GM19452 (cell line): ENCODE results near the gene LTBP3.
"Not testable (repeated sequence)": the region's sequence is repeated elsewhere in the genome, so short reads cannot be mapped to it uniquely, and the experiment has no call there.

Experiments
- ATAC-seq: cut with Tn5 transposase; IDR thresholded peaks from one replicate; pipeline ENCODE4 v1.9.1; 2021; ENCODE audit not compliant: unreplicated experiment

Gene LTBP3

DNA sequence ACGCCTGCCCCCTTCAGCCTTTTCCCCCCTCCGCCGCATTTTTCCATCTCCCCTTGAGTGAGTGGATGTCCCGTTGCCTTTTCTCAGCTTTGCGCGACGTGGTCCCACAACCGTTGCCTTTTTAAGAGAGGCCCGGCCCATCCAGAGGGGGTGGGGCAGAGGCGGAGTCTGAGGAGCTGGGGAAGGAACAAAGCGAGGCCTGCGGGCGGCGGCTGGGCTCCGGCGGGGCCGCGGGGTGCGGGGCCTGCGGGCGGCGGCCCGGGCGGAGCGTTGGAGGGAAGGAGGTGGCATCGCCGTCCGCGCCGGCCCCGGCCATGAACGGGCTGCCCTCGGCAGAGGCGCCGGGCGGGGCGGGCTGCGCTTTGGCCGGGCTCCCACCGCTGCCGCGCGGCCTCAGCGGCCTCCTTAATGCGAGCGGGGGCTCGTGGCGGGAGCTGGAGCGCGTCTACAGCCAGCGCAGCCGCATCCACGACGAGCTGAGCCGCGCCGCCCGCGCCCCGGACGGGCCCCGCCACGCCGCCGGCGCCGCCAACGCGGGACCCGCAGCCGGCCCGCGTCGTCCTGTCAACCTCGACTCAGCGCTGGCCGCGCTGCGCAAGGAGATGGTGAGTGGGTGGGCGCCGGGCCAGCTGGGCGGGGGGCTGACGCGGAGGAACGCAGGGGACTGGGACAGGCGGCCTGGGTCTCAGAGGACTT lies 14.3 kb upstream of the LTBP3 start, which contains the start of gene FAM89B:
Gene FAM89B, plus strand, starts transcription at position 183 of the 696 bp plus-strand sequence. Its CDS starts 132 bp downstream, at position 315.
- no peak for ATAC-seq

DNA sequence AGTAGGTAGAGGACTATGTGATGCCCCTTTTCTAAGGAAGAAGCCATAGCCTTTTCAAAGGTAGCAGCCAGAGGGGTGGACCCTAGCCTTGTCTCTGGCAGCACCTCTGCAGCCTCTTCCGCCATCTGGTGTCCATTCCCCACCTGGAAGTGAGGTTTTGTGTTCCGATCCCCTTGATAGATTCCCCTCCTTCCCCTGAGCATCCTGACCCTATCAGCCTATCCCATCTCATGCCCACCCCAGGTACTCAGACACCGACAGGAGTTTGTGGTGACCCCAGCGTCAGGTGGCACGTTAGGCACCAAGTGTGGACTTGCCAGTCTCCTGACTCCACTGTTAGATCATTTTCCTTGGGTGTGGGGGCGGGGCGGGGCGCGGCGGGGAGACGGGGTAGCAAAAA lies 13.8 kb upstream of the LTBP3 start:
- no peak for ATAC-seq

DNA sequence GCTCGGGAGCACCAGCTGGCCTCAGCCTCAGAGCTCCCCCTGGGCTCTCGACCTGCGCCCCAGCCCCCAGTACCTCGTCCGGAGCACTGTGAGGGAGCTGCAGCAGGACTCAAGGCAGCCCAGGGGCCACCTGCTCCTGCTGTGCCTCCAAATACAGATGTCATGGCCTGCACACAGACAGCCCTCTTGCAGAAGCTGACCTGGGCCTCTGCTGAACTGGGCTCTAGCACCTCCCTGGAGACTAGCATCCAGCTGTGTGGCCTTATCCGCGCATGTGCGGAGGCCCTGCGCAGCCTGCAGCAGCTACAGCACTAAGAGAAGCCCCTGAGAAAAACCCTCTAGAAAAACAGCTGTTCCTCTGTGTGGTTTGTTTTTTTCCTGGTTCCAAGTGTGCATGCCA lies 13.3 kb upstream of the LTBP3 start:
- ATAC-seq, result no peak

DNA sequence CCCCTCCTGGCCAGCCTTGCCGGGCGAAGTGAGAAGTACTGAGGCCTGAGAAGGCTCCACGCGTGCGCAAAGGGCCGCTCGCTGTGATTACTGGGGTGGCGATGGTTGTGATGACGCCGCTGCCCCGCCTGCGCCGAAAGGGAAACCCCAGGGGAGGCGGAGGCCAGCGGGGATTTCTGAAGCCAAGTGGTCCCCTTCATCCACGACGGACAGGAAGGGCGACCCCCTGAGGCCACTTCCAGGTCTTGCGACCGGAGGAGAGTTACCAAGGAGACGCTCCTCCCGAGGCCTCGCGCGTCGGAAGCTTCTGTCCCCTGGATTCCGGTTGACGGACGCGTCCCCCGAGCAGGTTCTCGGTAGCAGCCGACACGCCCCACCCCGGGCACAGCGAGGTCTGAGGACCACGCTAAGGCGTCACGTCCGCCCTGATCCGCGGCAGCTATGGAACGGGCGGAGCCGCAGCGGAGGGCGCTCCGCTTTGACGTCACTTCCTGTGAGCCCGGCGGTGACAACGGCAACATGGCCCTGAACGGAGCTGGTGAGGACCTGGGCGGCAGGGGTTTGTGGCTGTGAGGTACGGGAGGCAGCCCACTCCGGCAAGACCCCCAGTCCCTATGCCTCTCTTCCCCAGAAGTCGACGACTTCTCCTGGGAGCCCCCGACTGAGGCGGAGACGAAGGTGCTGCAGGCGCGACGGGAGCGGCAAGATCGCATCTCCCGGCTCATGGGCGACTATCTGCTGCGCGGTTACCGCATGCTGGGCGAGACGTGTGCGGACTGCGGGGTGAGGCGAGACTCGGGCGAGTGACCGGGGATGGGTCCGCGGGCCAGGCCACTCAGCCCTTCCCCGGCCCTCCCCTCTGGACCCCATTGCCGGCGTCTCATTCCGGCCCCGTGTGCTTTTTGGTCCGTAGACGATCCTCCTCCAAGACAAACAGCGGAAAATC lies 12.1 kb upstream of the LTBP3 start, which contains the start of gene ZNRD2:
Gene ZNRD2, plus strand, starts transcription at position 505 of the 946 bp plus-strand sequence. Its CDS starts 15 bp downstream, at position 520.
- peak; percentile 59 for ATAC-seq

DNA sequence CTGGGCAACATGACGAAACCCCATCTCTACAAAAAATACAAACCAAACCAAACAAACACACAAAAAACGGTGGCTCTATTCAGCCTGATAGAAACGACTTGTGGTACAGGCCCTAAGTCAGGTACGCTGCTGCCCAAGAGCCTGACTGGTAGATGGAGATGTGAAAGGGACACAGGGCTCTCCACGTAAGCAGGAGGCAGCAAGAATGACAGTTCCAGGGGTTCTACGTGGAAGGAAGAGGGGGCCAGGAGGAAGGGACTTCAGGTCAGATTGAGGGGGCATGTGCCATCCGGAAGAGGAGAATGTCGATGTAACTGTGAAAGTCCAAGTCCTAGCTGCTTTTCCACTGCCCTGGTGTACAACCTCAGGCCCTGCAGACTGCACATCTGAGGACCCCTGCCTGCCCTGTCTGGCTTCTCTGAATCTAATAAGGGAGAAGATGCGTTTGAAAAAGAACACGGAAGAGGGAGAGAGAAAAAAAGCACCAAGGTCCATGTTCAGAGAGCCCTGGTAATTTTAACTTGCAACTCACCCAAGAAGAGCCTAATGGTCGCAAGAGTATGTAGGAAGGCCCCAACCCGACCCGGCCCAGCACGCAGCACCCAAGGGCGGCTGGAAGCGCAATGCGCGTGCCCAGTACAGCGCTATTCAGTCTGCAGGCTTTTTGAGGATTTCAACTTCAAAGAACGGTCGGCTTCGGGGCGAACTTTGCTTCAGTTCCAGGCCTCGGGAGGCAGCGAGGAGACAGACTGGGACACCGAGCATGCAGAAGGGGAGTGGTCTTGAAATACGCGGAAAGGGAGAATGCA lies 11.2 kb upstream of the LTBP3 start:
- no peak for ATAC-seq

DNA sequence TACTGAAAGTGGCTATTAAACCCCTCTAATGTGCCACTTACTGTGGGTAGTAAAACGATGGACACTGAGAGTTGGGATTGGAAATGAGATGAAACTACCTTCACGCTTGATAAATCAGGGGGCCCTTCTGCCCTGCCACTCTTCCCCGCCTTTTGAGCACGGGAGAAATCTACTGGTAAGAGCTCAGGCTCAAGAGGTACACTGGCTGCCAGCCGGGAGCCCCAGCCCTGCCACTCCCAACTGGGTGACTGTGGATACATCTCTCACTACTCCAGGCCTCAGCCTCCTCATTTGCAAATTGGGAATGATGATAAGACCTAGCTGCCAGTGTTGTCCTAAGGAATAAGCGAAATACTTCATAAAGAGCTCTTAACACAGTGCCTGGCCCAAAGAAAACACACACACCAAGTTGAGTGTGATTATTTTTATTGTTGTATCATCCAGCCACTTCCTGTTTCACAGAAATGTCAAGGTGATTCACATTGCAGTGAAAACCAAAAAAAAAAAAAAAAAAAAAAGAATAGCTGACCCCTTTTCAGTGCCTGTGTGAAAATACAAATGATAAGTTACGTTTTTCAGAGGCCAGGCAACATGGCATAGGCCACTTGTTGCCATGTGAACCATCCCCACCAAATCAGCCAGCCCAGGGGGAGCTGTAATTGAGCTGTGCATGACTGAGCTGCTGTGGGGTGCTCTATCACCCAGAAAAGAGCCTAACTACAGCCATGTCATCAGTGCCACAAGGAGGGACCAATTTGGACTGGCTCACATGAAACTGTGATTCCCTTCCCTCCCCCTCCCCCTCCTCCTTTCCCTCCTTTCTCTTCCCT lies 7.7 kb upstream of the LTBP3 start:
- ATAC-seq, result no peak

DNA sequence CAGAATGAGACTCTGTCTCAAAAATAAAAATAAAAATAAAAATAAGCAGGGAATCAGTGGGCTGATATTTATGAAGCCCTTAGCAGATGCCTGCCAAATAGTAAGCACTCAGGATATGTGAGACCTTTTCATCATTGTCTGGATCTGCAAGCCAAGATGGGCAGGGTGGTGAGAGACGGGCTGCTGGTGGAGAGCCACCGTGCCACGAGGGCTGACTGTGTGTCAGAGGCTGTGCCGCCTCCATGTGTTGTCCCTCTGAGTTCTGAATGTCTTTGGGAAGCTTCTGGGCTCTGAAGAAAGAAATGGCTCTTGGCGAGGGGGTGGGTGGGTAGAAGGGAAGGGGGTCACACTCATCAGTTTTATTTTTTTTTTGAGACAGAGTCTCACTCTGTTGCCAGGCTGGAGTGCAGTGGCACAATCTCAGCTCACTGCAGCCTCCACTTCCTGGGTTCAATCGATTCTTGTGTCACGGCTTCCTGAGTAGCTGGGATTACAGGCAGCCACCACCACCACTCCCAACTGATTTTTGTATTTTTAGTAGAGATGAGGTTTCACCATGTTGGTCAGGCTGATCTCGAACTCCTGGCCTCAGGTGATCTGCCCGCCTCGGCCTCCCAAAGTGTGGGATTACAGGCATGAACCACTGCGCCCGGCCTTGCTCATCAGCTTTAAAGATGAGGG lies 6.9 kb upstream of the LTBP3 start:
- ATAC-seq, result not testable (repeated sequence)

DNA sequence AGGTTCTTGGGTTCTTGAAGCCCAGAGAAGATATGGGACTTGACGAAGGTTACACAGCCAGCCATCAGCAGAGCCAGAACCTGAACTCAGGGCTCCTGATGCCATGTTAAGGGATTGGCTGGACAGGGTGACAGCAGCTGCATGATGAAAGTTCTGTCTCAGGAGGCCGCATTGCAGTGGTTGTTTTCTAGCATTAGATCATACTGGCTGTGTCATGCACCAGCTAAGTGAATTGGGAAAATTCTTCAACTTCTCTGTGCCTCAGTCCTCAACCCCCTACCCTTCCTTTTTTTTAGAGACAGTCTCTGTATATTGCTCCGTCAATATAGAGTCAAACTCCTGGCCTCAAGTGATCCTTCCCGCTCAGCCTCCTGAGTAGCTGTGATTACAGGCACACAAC lies 5.4 kb upstream of the LTBP3 start:
- no peak for ATAC-seq

DNA sequence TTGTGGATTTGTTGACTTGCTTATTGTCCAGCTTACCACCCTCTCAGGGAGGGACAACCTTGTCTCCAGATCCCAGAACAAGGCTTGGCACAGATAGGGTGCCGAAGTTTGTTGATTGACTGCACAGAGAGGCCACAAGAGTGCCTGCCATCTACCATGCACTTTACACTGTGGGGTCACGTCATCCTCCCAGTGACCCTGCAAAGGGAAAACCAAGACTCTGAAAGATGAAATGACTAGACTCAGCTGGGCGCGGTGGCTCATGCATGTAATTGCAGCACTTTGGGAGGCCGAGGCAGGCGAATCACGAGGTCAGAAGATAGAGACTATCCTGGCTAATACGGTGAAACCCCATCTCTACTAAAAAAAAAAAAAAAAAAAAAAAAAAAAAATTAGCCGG lies 4.6 kb upstream of the LTBP3 start:
- no peak for ATAC-seq

DNA sequence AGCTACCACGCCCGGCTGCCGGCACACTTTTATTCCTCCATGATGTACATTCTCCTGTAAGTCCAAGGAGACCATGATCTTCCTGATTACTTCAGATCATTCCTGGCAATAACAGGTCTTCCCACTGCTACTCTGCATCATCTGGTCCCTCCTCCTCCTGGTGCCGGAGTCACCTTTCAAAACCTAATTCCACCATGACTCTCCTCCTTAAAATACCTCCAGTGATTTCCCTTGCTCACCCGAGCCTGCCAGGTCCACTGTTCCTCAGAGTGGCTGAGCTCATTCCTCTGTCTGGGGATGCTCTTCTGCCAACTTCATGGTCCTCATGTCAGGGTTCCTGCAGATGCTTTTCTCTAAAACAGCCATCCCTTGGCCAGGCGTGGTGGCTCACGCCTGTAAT lies 3.9 kb upstream of the LTBP3 start:
- ATAC-seq, result no peak

DNA sequence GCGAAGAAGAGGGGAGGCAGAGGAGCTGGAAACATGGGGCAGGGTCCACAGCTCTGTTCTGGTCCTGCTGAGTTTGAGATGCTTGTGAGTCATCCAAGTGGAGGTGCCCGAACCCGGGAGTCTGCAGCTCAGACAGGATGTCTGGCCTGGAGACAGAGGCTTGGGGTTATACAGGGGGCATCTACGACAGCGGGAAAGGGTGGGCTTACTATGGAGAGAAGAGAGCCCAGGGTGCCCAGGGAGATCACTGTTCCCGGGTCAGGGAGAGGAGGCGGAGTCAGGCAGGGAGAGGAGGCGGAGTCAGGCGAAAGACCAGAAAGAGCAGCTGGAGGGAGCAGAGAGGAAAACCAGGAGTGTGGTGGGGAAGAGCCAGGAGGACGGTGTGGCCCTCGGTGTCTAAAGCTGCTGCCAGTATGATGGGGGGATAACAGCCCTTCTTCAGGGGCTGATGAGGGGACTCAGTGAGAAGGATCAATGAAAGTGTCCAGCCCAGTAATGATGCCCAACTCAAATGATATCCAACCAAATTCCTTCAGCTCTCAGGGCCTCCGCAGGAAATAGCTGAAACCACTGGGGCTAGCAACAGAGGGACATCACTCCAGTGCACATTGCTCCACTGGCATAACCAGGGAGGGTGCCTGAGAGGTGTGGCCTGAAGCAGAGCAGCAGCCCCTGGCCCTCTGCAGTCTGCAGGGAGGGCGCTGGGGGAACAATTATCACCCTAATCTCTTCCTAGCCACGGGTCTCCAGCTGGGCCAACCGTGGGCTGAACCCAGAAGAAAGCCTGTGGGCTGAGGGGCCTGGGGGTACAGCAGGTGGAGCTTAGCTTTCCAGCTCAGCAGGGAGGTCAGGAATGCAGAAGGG lies 2.6 kb upstream of the LTBP3 start:
- no peak for ATAC-seq

DNA sequence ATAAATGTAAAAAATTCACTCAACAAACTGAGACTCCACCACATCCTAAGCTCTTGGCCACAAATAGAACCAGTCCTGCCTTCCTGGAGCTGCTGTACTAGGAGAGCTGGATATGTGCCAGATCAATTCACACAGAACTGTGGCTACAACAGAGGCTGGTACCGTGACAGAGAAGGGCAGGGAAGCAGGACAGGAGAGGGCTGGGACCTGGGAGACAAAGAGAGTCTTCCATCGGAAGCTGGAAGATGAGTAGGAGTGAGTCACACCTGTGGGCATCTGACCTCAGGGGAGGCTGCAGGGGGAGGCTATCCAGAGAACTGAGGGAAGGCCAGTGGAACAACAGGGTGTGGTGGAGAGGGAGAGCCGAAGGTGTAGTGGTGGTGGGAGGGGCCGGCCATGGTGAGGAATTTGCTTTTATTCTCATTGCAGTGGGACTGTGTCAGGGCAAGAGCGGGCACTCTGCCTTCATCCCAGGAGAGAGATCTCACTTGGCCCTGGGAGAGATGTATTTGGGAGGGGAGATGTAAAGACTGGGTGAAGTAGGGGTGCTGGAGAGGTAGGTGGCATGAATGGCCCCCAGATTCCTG lies 1.9 kb upstream of the LTBP3 start:
- no peak for ATAC-seq

DNA sequence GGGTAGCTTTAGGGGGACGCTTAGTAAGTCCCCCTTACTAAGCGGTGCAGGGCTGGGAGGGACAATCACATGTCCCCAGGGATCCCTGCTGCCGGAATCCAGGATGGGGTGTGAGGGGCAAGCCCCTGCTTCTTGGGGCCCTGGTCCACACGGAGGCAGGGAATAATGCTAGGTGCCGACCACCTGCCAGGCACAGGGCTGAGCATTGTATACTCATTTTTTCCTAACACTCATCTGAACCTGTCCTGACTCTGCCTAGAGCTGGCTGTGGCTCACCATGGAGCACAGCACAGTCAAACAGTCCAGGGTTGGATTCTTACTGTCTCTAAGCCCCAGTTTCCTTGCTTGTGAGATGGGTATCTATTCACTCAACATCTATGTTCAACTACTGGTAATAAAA lies 1.4 kb upstream of the LTBP3 start:
- no peak for ATAC-seq

DNA sequence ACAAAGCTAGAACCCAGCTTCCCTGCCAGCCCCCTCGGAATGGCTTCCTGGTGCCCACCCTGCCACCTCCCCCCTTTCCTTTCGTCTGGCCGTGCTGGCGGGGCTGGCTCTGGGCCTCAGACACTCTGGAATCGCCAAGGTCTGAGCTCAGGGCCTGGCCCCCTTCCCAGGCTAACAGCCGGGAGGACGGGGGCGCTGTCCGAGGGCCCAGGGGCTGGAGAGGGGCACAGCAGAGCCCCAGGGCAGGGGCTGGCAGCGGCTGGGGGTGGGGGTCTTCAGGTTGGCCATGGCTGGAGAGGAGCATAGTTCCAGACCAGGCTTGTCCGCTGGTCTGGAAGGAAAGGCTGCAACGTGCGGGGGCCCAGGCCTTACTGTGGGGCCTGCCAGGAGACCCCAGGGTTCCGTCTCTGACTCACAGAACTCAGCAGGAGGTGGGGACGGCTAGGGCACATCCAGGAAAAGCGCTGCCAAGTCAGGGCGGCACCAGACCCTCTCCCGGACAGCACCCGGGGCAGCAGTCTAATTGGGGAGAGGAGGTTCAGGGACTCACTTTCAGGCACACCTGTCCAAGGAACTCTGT lies 861 bp upstream of the LTBP3 start:
- ATAC-seq, result no peak

DNA sequence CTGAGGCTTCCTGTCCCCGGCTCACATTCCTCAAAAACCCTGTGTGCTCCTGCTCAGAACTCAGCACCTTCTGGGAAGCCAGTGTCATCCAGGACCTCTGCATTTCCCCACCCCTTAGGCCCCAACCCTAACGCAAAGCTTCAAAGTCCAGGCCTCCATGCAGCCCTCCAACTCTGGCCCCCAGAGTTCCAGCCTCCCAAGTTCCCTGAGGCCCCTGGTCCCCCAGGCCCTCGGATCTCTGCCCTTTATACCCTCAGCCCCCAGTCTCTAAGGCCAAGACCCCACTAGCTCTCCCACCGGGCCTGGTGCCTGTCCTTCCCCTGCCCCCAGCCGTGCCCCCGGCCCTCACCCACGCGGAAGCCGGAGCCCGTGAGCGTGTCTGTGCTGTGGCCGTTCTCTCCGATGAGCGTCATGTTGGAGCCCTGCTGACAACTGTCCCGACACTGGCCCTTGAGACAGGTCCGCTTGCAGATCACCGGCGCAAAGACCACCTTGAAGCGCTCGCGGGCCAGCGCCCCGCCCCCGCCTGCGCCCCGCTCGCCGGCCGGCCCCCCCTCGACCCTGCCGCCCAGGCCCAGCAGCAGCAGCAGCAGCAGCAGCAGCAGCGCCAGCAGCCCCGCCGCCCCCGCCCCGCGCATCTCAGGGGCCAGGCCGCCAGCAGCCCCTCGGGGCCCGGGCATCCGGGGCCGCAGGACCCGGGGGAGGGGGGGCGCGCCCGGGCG lies 718 bp downstream of the LTBP3 start:
- no peak for ATAC-seq

DNA sequence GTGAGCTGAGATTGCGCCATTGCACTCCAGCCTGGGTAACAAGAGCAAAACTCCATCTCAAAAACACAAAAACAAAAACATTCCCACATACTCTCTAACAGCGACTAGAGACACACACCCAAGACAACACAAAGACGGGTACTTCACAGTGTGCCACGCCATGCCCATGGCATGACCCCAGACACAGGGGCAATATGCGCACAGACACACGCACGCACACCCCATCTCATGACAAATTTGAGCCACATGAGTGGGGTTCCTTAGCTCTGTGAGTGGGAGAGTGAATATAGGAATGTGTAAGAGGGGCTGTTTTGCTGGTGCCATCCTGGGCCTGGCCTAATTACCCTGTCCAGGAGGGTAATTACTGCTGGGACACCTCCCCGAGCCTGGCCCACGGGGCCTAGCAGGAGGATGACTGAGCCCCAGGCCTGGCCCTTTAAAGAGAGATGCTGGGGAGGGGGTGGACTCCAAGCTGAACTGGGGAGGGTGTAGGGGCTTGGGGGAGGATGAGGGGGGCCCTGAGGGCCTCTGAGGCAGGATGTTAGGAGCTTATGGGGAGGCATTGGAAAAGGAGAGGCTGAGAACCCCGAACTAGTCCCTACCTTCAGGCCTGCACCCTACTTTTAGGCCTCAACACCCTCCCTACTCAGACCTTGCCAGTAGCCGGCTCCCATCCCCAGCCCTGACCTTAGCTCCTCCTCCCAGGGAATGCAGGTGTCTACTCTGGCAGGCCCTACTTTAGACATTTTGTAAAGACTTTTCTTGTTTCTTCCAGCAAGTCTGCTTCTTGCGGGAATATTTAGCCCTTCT lies 1.5 kb downstream of the LTBP3 start:
- no peak for ATAC-seq
